KMS-11 (cell line): ENCODE measurements around the gene BICDL1.

Experiments
- H2AFZ ChIP-seq: fragments of 200-600 bp; sonication (generic); 2 replicates; pipeline ENCODE4 v1.6.1; 2016; ENCODE audit warnings: antibody characterized with exemption, mixed run types, low read depth
- H3K27ac ChIP-seq: fragments of 200-600 bp; sonication (generic); 2 replicates; pipeline ENCODE4 v1.6.1; 2016; ENCODE audit warnings: mild to moderate bottlenecking, mixed run types
- H3K27me3 ChIP-seq: fragments of 200-600 bp; sonication (generic); 2 replicates; pipeline ENCODE4 v1.6.1; 2017; ENCODE audit warnings: mild to moderate bottlenecking, low read depth, mixed run types, moderate library complexity; ENCODE audit not compliant: insufficient read depth
- H3K36me3 ChIP-seq: fragments of 200-600 bp; sonication (generic); 2 replicates; pipeline ENCODE4 v1.6.1; 2017; ENCODE audit warnings: mild to moderate bottlenecking, mixed run types; ENCODE audit not compliant: insufficient read depth
- H3K4me1 ChIP-seq: fragments of 200-600 bp; sonication (generic); 2 replicates; pipeline ENCODE4 v1.6.1; 2016; ENCODE audit warnings: mild to moderate bottlenecking, low read depth, mixed run types; ENCODE audit not compliant: poor library complexity, severe bottlenecking
- H3K4me2 ChIP-seq: fragments of 200-600 bp; sonication (generic); 2 replicates; pipeline ENCODE4 v1.7.0; 2016; ENCODE audit warnings: mild to moderate bottlenecking, mixed run types
- H3K4me3 ChIP-seq: fragments of 200-600 bp; sonication (generic); IDR thresholded peaks from 2 replicates; pipeline ENCODE4 v1.6.1; 2017; ENCODE audit warnings: low read depth, low read length, mixed read lengths; ENCODE audit not compliant: insufficient read depth
- H3K79me2 ChIP-seq: fragments of 200-600 bp; sonication (generic); 2 replicates; pipeline ENCODE4 v1.6.1; 2016; ENCODE audit warnings: low read depth, mixed run types; ENCODE audit not compliant: insufficient read depth
- H3K9ac ChIP-seq: fragments of 200-600 bp; sonication (generic); 2 replicates; pipeline ENCODE4 v1.6.1; 2016; ENCODE audit warnings: mild to moderate bottlenecking, mixed run types
- H4K20me1 ChIP-seq: fragments of 200-600 bp; sonication (generic); 2 replicates; pipeline ENCODE4 v1.6.1; 2016; ENCODE audit warnings: mild to moderate bottlenecking, mixed run types; ENCODE audit not compliant: insufficient read depth
- CTCF ChIP-seq: fragments of 200-600 bp; sonication (generic); conservative IDR thresholded peaks from 2 replicates; pipeline ENCODE4 v1.6.1; 2017; ENCODE audit warnings: low read depth, mild to moderate bottlenecking, antibody characterized with exemption, low read length, moderate library complexity, mixed read lengths

The BICDL1 gene

GRCh38 chr12:120136093-120136770 lies 147.2 kb downstream of the BICDL1 start:
- H2AFZ ChIP-seq, result no peak overlapping the region
- H3K4me3 ChIP-seq, result no peak overlapping the region
- H3K4me2 ChIP-seq, result no peak overlapping the region
- no peaks in the 10 kb centered on the region for H3K36me3 ChIP-seq
- H3K4me1 ChIP-seq, result peaks cover 61% of the 10 kb centered on the region
- H3K9ac ChIP-seq, result no peak overlapping the region
- no peaks in the 10 kb centered on the region for H3K79me2 ChIP-seq
- no peak overlapping the region for H3K27ac ChIP-seq
- no peak for TF ChIP-seq CTCF
- H3K27me3 ChIP-seq, result no peaks in the 10 kb centered on the region
- H4K20me1 ChIP-seq, result no peaks in the 10 kb centered on the region

GRCh38 chr12:120137833-120138232 lies 148.8 kb downstream of the BICDL1 start:
- Histone ChIP-seq H3K4me2 (no peak overlapping the region), H3K79me2 (no peaks in the 10 kb centered on the region), H2AFZ (no peak overlapping the region), H3K36me3 (no peaks in the 10 kb centered on the region), H3K4me3 (no peak overlapping the region), H4K20me1 (no peaks in the 10 kb centered on the region), H3K4me1 (peaks cover 45% of the 10 kb centered on the region), H3K9ac (no peak overlapping the region), H3K27ac (no peak overlapping the region), H3K27me3 (no peaks in the 10 kb centered on the region)
- TF ChIP-seq CTCF, result no peak

GRCh38 chr12:120138366-120138765 lies 149.3 kb downstream of the BICDL1 start:
- TF ChIP-seq CTCF, result no peak
- H3K4me3 ChIP-seq, result no peak overlapping the region
- no peaks in the 10 kb centered on the region for H4K20me1 ChIP-seq
- H3K27ac ChIP-seq, result no peak overlapping the region
- H2AFZ ChIP-seq, result no peak overlapping the region
- no peaks in the 10 kb centered on the region for H3K36me3 ChIP-seq
- no peaks in the 10 kb centered on the region for H3K79me2 ChIP-seq
- H3K9ac ChIP-seq, result no peak overlapping the region
- peaks cover 39% of the 10 kb centered on the region for H3K4me1 ChIP-seq
- no peak overlapping the region for H3K4me2 ChIP-seq
- no peaks in the 10 kb centered on the region for H3K27me3 ChIP-seq

GRCh38 chr12:120139958-120140357 lies 150.9 kb downstream of the BICDL1 start:
- Histone ChIP-seq H3K9ac (no peak overlapping the region), H2AFZ (no peak overlapping the region), H3K27me3 (no peaks in the 10 kb centered on the region), H3K4me3 (no peak overlapping the region), H3K4me2 (no peak overlapping the region), H3K27ac (no peak overlapping the region), H3K79me2 (no peaks in the 10 kb centered on the region), H4K20me1 (no peaks in the 10 kb centered on the region), H3K36me3 (no peaks in the 10 kb centered on the region), H3K4me1 (peaks cover 23% of the 10 kb centered on the region)
- TF ChIP-seq CTCF, result no peak
